Activated CD4-positive, alpha-beta T cell treated with anti-CD3 and anti-CD28 coated beads for 48 hours (primary cell): Measurements from ENCODE around the gene ESRP2.

Source experiments
- DNase-seq: peaks from one replicate; pipeline ENCODE4 v3.0.0-alpha.2; 2020

Gene ESRP2

GRCh38 chr16:68263559-68264127, 27.7 kb upstream of the ESRP2 start:
- DNase-seq = no peak

GRCh38 chr16:68259007-68259825, 23.3 kb upstream of the ESRP2 start:
- DNase-seq = no peak

DNA sequence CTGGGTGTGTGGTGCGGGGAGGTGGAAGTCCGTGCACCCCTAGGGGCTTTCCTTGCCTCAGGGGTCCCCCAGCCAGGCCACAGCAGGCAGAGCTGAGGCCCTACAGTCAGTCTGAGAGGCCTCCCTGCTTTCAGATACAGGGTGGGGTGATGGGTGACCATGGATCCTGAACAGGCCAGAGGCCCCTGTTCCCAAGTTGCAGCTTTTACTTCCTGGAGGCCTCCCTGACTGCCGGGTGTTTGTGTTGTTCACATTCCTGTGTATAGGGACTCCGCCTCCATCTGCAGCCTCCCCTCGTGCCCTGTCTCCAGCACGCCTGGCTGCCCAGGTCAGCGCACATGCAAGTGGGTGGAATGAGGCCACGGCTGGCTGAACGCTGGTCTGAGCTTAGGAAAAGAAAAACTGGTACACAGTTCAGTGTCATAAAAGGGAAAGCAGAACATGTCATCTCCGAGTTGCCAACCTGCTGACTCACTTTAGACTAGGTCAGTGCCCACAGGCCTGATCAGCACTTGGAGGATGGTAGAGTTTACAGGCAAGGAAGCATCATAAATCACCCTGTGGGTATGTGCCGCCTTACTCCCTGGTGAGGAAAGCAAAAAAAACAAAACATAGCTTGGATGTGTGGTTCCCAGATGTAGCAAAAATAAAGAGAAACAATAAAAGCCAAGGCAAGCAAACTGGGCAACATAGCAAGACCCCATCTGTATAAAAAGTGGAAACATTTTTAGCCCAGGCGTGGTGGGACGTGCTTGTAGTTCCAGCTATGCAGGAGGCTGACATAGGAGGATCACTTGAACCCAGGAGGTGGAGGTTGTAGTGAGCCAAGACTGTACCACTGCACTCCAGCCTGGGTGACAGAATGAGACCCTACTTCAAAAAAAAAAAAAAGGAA, 22.2 kb upstream of the ESRP2 start:
- DNase-seq = no peak

GRCh38 chr16:68257251-68257905, 21.5 kb upstream of the ESRP2 start:
- no peak for DNase-seq

- no peak for DNase-seq
Measured at GRCh38 chr16:68255712-68256111, 19.8 kb upstream of the ESRP2 start.

DNA sequence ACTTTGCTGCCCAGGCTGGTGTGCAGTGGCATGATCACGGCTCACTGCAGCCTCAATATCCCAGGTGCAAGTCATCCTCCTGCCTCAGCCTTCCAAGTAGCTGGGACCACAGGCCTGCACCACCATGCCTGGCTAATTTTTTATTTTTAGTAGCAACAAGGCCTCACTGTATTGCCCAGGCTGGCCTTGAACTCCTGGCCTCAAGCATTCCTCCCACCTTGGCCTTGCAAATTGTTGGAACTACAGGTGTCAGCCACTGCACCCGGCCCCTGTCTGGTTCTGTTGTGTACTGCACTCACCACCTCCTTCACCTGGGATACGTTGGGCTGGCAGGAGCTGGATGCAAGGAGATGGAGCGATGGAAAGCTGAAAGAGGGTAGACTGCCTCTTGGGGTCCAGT, 17.8 kb upstream of the ESRP2 start:
- DNase-seq = no peak

DNA sequence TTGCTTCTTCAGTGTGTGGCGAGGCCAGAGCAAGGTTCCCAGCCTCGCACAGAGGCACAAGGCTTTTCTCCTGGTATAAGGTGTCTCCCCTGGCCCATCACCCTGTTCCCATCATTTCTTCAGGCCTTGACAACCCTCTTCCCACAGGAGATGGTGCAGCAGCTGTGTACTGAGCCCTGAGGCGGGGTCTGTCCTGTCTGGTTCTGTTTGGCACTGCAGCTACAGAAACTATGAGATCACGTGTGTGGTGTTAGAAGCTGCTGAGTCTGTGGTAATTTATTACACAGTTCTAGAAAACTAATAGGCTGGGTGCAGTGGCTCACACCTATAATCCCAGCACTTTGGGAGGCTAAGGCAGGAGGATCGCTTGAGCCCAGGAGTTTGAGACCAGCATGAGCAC, 16.5 kb upstream of the ESRP2 start:
- DNase-seq = no peak

GRCh38 chr16:68251832-68252231, 15.9 kb upstream of the ESRP2 start:
- no peak for DNase-seq

GRCh38 chr16:68250951-68251350, 15.0 kb upstream of the ESRP2 start:
- DNase-seq = no peak

DNA sequence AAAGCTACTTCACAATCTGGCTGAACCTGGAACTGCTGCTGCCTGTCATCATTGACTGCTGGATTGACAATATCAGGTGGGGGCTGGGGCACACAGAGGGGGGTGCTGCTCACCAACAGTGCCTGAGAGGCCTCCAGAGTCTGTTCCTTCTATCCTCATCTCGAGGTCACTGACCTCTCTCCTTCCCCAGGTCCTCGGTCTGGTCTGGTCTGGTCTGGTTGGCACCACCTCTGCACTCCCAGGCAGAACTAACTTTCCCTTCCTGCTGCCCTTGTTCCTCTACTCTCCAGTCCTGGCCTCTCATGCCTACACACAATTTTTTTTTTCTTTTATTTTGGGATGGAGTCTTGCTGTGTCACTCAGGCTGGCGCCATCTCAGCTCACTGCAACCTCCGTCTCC, 13.4 kb upstream of the ESRP2 start:
- no peak for DNase-seq

GRCh38 chr16:68247932-68248331, 12.0 kb upstream of the ESRP2 start:
- no peak for DNase-seq

DNA sequence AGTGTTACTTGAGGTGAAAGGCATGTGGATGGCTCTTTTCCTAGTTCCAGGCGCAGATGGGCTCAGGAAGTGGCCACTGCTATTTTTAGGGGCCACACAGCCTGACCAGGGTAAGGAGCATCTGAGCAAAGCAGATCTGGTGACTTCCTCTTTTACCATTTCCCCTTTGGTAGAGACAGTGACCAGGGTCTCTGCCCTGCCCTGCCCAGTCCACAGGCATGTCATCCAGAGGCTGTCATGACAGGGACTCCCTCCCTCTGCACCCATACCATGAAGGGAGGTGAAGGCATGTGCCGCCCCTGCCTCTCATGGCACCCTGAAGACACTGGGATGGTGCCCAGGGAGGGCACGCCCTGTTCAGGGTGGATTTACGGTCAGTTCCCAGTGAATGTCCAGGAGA, 11.5 kb upstream of the ESRP2 start:
- no peak for DNase-seq

DNA sequence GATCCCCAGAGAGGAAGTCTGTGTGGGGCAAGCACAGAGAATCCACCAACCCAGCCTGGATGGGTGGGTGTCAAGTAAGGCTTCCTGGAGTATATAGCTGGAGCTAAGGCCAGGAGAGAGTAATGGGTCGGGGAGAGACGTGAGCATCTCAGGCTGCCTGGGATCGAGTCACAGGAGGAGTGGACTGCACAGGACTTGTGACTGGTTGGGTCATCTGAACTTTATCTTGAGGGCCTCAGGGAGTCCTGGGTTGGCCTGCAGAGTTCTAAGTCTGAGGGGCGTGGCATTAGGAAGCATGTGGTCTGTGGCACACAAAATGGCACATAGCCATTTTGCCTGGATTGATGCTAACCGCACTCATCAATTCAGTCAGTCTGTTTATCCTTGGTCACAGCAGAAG, 10.7 kb upstream of the ESRP2 start:
- DNase-seq = no peak

DNA sequence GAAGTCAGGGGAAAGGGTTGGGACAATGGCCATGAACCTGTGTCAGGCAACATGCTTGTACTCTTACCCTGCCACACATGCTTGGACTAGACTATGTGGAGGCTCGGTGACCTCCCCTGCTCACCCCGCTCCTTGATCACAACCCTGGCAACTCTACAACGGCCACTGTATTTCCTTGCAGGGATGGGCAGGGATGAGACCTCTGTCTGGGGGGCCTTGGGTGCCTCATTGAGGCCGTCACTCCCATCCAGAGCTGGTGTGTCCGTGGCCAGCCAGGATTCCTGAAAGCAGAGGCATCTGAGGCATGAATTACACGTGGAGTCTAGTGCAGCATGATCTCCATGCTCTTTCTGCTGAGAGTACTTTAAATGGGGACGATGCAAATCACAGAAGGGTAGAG, 10.2 kb upstream of the ESRP2 start:
- no peak for DNase-seq

DNA sequence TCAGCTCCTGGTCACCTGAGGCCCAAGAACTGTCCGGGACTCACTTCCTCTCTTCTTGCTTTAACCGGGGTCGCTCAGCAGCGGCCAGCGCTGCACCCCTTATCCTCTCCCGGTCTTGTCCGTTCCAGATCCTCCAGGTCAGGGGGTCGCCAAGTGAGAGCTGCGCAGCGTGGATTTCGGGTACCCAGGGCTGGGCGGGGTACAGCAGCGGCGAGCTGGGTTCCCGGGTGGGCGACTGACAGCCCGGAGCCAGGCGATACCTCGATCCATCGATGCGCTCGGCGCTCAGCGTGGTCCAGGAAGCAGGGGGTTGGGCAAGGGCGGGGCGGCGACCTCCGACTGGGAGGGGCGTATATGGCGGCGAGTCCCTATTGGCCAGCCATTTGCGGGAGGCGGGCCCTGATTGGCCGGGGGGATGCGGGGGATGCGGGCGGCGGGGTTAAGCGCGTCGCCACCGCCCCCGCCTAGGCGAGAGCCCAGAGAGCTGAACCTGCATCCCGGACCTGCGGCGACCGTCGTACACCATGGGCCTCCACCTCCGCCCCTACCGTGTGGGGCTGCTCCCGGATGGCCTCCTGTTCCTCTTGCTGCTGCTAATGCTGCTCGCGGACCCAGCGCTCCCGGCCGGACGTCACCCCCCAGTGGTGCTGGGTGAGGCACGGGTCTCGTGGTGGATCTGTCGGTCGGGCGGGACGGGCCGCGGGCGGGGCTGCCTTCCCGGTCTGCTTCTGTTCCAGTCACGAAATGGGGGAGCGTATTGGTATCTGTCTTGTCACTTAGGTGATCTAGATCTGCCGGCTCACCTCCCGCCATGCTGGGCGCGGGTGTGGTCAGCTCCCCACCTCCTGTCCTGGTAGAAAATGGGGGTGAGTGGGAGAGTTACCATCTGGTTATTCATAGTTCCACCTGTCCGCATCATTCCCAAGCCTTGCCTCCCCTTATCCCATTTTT, 9.3 kb upstream of the ESRP2 start, which contains the start of gene PLA2G15:
PLA2G15 (plus strand) TSS at position 471 of the 951 bp plus-strand sequence; CDS start at position 525, 54 bp downstream.
- DNase-seq = peak; percentile 98

- no peak for DNase-seq
Measured at GRCh38 chr16:68244481-68244902, 8.6 kb upstream of the ESRP2 start.

GRCh38 chr16:68242926-68243858, 7.3 kb upstream of the ESRP2 start:
- DNase-seq = no peak

DNA sequence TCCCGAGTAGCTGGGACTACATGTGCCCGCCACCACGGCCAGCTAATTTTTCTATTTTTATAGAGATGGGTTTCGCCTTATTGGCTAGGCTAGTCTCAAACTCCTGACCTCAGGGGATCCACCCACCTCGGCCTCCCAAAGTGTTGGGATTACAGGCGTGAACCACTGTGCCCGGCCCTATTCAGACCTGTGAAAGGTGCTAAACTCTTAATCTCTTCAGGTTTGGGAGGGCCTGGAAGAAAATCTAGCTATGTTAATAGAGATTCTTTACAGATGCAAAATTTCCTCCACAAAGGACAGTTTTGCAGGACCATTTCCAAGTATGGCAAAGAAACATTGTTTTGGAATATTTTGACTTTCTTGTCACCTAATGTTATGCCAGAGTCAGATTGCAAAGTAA, 6.2 kb upstream of the ESRP2 start:
- no peak for DNase-seq

GRCh38 chr16:68238029-68238345, 2.1 kb upstream of the ESRP2 start:
- DNase-seq = no peak

GRCh38 chr16:68237243-68238028, 1.5 kb upstream of the ESRP2 start:
- peak; percentile 95 for DNase-seq
